Activated naive CD8-positive, alpha-beta T cell treated with anti-CD3 and anti-CD28 coated beads for 36 hours (primary cell): ENCODE results near the gene DNAJC17. TPM values are rescaled to one million over a fixed set of nuclear protein-coding genes. Genes with fewer than 3 reads are reported as not detected.

Source experiments
- DNase-seq: peaks from one replicate; pipeline ENCODE4 v3.0.0; 2021
- H3K27ac Mint-ChIP-seq: one replicate; pipeline ENCODE4 v1.8.0; 2022; ENCODE audit warnings: mild to moderate bottlenecking, moderate library complexity, mixed read lengths
- H3K27me3 Mint-ChIP-seq: one replicate; pipeline ENCODE4 v1.8.0; 2022; ENCODE audit warnings: mild to moderate bottlenecking, mixed read lengths
- H3K36me3 Mint-ChIP-seq: one replicate; pipeline ENCODE4 v1.8.0; 2021; ENCODE audit warnings: mild to moderate bottlenecking, mixed read lengths
- H3K4me1 Mint-ChIP-seq: one replicate; pipeline ENCODE4 v1.8.0; 2021; ENCODE audit warnings: mixed read lengths
- H3K4me3 Mint-ChIP-seq: one replicate; pipeline ENCODE4 v1.8.0; 2022; ENCODE audit warnings: mild to moderate bottlenecking, moderate library complexity, mixed read lengths
- H3K9me3 Mint-ChIP-seq: one replicate; pipeline ENCODE4 v1.8.0; 2022; ENCODE audit warnings: mixed read lengths
- total RNA-seq, 2 experiments: library from RNA; stranded (reverse); gene quantifications; one replicate each; pipeline ENCODE4 v1.2.3, GENCODE V29; 2021

Gene DNAJC17
- total RNA-seq, 2 experiments from 2014 or later = 39.8 to 41.7 TPM

DNA sequence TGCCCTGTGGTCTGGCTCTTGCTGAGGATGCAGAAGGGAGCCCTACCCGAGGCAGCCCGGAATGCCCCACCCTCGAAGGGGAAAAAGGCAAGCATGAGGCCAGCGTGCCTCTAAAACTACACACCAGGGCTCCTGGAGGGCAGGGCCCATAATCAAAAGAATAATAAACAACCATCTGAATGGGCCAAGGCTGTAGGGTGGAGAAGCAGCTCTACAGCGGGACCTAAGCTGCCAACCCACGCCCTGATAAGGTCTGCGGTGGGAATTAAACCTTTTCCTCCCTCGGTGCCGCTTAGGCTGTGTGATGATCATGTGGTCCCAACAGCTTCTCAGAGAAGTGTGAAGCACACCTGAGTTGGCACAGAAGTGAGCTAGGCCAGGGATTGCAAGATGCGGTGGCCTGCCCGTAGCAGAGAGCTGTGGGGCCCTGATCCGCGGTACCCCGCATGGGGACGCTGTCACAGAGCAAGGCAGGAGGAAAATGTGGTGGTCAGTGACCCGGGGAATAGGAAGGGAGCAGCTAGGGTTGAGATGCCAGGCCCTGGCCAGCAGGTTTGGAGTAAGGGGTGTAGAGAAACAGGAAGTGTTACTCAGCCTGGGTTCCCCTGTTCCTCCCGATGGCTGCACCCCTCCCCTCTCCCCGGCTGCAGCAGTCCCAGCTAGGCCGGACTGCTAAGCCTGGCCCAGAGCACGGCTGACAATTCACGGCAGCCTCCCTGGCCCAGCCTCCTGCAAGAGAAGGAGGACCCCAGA, 38.6 kb downstream of the DNAJC17 start:
- Mint-ChIP-seq H3K27me3 (no peaks in the 10 kb centered on the region), H3K36me3 (peaks cover 5% of the 10 kb centered on the region), H3K27ac (peak overlapping the region; percentile 96), H3K4me1 (peaks cover 45% of the 10 kb centered on the region), H3K9me3 (no peaks in the 10 kb centered on the region), H3K4me3 (peak overlapping the region; percentile 65)
- DNase-seq = no peak

DNA sequence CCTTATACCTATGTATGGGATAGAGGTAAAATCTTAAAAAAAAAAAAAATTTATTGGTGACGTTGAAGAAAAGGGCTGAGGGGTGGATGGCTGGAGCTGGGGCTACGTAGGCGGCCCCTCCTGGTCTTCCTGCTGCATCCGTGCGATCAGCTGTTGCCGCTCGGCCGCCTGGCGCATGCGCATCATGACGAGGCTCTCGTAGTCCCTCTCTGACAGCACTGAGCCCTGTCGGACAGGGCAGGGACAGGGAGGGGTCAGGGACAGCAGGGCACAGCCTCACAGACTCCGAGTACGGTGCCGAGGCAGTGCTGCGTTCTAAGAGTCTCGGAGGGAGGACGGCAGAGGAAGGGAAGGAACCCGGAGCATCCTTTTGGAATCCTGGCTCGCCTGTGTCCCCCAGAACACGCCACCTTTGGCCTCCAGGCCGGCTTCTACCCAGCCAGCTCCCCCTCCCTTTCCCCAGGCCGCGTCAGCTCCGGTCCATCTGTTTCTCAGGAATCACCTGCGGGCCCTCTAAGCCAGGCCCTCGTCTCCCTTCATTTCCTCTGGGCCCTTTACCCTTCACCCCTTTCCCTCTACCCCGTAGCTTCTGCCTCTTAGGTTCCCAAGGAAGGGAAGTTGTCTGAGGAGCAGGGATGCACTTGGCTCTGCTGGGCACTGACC, 39.3 kb downstream of the DNAJC17 start:
- Mint-ChIP-seq H3K36me3 (peaks cover 5% of the 10 kb centered on the region), H3K27ac (peak overlapping the region; percentile 96), H3K4me3 (no peak overlapping the region), H3K4me1 (peaks cover 52% of the 10 kb centered on the region), H3K27me3 (no peaks in the 10 kb centered on the region), H3K9me3 (no peaks in the 10 kb centered on the region)
- DNase-seq = no peak

DNA sequence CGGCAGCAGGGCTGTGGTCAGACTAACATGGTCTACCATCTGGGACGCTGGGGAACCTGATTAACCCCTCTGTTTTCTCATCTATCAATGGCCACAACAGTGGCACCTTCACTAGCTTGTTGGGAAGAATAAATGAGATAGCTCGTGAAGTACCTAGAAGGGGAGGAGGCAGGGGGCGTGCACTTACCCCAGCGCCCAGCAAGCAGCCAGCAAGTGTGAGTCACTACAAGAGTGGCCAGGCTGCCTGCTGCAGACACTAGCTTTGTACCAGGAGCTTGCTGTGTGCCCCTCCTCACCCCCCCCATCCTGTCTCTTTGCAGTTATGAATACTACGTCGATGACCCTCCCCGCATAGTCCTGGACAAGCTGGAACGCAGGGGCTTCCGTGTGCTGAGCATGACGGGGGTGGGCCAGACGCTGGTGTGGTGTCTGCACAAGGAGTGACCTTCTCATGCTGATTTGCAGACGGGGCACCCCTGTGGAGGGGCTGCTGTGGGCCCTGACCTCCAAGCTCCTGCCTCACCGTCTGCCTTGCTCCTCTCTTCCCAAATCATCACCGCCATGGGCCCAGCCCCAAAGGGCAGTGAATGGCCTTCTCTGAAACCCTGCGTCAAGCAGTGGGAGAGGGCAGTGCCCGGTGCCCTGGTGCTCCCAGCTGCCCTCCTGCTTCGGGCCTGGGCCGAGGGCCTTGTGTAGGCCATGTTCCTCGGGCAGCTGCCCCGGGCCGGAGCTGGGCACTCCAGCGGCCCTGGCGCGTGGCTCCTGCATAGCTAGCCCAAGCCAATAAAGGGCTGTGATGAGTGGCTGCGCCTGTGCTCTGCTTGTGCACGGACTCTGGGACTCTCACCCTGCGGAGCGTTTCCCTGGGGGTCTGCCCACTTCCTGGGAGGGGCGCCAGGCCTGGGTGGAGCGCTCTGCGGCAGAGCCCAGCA, 40.1 kb downstream of the DNAJC17 start:
- Mint-ChIP-seq H3K27me3 (no peaks in the 10 kb centered on the region), H3K36me3 (peaks cover 5% of the 10 kb centered on the region), H3K9me3 (no peaks in the 10 kb centered on the region), H3K4me3 (no peak overlapping the region), H3K27ac (no peak overlapping the region), H3K4me1 (peaks cover 55% of the 10 kb centered on the region)
- DNase-seq = no peak

DNA sequence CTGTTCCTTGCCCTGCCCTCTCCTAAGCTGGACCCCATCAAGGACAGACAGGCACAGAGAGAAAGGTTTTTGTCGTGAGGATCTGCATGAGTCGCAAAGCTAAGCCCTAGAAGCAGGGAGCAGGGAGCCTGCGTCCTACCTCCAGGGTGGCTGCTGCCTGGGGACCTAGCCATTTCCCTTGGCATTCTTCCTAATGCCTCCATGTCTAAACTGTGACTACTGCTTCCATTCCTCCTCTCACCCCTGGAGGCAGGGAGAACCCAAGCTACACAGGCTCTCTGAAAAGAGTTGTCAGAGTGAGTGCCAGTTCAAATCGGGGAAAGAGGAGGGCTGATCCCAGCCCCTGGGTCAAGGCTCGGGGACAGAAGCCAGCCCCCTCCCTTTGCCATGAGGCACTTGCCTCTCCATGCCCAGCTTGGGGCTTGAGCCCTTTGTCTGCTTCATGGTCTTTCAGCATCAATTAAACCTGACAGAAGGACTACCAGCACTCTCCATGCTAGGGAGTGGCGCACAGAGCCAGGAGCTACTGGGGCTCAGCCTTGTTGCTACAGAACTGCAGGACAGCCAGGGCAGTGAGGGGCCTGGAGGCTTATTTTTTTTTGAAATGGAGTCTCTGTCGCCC, 41.0 kb downstream of the DNAJC17 start:
- H3K27ac Mint-ChIP-seq = peak overlapping the region; percentile 38
- peaks cover 5% of the 10 kb centered on the region for H3K36me3 Mint-ChIP-seq
- H3K9me3 Mint-ChIP-seq = no peaks in the 10 kb centered on the region
- H3K4me1 Mint-ChIP-seq = peaks cover 55% of the 10 kb centered on the region
- no peak for DNase-seq
- H3K27me3 Mint-ChIP-seq = no peaks in the 10 kb centered on the region
- peak overlapping the region; percentile 18 for H3K4me3 Mint-ChIP-seq

- H3K27ac Mint-ChIP-seq = peak overlapping the region; percentile 56
- peaks cover 5% of the 10 kb centered on the region for H3K36me3 Mint-ChIP-seq
- peak overlapping the region; percentile 72 for H3K4me3 Mint-ChIP-seq
- no peaks in the 10 kb centered on the region for H3K27me3 Mint-ChIP-seq
- DNase-seq = no peak
- peaks cover 45% of the 10 kb centered on the region for H3K4me1 Mint-ChIP-seq
- no peaks in the 10 kb centered on the region for H3K9me3 Mint-ChIP-seq
Observed at GRCh38 chr15:40764629-40765103, 42.6 kb downstream of the DNAJC17 start.

DNA sequence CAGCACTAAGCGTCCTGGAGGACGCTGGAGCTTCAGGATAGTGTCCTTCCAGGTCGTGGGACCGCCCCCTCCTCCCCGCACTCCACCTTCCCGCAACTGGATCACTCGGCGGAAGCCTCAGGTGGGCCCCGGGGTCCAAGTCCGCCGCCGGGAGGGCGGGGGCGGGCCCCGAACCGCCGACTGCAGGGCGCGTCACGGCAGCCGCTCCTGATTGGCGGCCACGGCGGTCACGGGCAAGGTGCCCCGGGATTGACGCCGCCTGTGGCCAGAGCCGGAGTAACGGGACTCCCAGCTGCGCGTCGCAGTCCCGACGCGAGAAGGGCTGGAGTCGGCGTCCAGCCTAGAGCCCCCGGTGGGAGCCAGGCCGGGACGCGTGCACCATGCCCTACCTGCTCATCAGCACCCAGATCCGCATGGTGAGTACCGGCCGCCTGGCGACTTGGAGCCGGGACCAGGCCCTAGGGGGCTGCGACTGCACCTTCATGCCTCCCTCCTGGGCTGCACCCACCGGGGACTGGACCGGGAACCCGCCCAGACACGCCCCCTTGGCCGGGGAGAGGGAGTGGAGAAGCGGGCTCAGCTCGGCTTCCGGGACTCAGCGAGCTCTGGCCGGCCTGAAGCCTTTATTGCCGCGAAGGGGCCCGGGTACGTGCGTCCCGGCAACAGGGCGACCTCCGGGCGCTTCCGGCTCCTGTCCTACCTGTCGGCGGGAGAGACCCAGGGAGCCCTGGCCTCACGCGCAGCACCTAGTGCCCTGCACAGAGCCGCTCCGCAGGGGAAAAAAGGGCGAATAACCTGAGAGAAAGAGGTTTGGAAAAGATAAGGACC, 43.3 kb downstream of the DNAJC17 start, which contains the start of gene GCHFR:
Gene GCHFR, plus strand, starts transcription at position 268 of the 828 bp plus-strand sequence. Its CDS starts 113 bp downstream, at position 381.
- peak; percentile 80 for DNase-seq

GRCh38 chr15:40762919-40763800, 44.1 kb downstream of the DNAJC17 start:
- Mint-ChIP-seq H3K36me3 (peaks cover 5% of the 10 kb centered on the region), H3K4me1 (peaks cover 32% of the 10 kb centered on the region), H3K27me3 (no peaks in the 10 kb centered on the region), H3K9me3 (no peaks in the 10 kb centered on the region), H3K27ac (peak overlapping the region; percentile 75), H3K4me3 (peak overlapping the region; percentile 72)
- peak; percentile 61 for DNase-seq

More for the DNA sequence above, 43.3 kb downstream of the DNAJC17 start, which contains the start of gene GCHFR:
- Mint-ChIP-seq H3K36me3 (peaks cover 5% of the 10 kb centered on the region), H3K4me3 (peak within 1 kb of the TSS; percentile 72), H3K27ac (peak within 1 kb of the TSS; percentile 75), H3K9me3 (no peaks in the 10 kb centered on the region), H3K27me3 (no peaks in the 10 kb centered on the region), H3K4me1 (peaks cover 39% of the 10 kb centered on the region)

DNA sequence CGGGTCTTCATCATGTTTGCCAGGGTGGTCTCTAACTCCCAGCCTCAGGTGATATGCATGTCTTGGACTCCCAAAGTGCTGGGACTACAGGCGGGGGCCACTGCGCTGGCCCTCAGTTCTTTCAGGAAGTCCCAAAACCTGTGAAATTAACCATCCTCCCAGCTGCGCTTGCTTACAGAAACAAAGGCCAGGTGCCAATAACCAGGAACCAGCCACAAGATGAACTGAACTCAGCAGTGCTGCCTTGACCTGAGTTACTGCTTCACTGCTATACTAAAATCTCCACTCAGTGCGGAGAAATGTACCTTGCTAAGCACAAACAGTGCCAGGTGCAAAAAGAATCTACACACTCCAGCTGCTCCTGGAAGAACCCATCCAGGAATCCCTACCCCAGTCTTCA, 47.3 kb downstream of the DNAJC17 start:
- H3K4me3 Mint-ChIP-seq = no peak overlapping the region
- H3K27ac Mint-ChIP-seq = no peak overlapping the region
- H3K36me3 Mint-ChIP-seq = peaks cover under 1% of the 10 kb centered on the region
- no peaks in the 10 kb centered on the region for H3K27me3 Mint-ChIP-seq
- DNase-seq = no peak
- H3K9me3 Mint-ChIP-seq = no peaks in the 10 kb centered on the region
- H3K4me1 Mint-ChIP-seq = peaks cover 23% of the 10 kb centered on the region

DNA sequence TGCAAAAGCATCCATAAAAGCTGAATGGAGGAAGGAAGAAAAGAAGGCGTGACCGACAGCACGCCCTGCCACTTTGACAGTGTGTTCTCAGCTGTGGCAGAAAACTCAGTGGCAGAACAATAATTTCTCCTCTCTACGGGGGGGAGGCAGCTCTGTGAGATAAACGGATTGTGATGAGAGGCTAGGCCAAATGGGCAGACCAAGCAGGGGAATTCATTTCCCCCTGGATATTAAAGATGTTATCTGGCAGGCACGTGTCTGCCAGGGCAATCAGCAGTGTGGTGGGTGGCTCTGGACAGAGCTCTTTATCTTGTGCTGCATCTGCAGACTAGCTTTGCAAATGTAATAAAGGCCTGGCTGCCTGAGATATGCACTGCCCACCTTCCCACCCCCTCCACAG, 50.3 kb downstream of the DNAJC17 start:
- Mint-ChIP-seq H3K4me1 (peaks cover 26% of the 10 kb centered on the region), H3K4me3 (no peak overlapping the region), H3K36me3 (peaks cover 12% of the 10 kb centered on the region), H3K27me3 (no peaks in the 10 kb centered on the region), H3K9me3 (no peaks in the 10 kb centered on the region), H3K27ac (no peak overlapping the region)
- DNase-seq = no peak

- H3K27me3 Mint-ChIP-seq = no peaks in the 10 kb centered on the region
- DNase-seq = no peak
- H3K4me1 Mint-ChIP-seq = peaks cover 28% of the 10 kb centered on the region
- H3K36me3 Mint-ChIP-seq = peaks cover 15% of the 10 kb centered on the region
- H3K27ac Mint-ChIP-seq = peak overlapping the region; percentile 98
- peak overlapping the region; percentile 91 for H3K4me3 Mint-ChIP-seq
- H3K9me3 Mint-ChIP-seq = no peaks in the 10 kb centered on the region
Observed at GRCh38 chr15:40755812-40756208, 51.5 kb downstream of the DNAJC17 start.

DNA sequence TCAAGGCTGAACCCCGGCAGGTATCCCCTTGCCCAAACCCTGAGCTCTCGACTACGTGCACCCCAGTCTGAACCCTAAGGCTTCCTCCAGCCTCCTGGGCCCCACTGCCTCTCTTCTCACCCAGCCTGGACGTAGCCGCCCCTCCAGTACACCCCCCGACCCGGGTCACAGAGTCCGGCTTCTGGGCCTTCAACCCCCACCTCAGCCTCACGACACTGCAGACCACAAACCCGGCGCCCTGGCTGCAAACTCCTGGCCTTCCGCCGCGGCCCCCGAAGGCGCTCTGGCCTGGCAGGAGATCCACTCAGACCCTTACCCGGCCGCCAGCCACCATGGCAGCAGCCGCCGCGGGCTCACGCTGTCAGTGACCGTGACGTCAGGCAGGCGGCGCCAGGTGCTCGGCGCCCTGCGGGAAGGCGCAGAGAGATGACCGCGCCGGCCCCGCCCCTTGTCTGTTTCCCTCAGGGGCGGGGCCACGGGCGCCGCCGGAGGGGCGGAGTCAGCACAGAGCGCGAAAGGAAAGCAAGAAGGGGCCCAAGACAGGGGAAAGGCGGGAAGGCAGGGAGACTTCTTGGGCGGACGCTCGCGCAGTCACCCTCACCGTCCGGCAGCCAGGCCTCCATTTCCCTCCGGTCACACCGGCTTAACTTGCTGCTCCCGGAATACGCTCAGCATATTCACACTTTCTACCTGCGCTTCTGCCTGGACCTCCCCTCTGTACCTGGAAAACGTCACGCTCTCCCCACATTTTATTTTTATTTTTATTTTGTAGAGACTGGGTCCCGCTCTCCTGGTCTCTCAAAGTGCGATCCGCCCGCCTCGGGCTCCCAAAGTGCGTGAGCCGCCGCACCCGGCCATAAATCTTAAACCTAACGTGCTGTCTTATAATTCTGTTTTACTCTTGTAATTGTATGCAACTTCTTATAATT, 52.1 kb downstream of the DNAJC17 start, which contains the start of gene RMDN3:
Gene RMDN3, minus strand, starts transcription at position 372 of the 929 bp plus-strand sequence. CDS start 471 bp downstream, outside the sequence.
- Mint-ChIP-seq H3K27ac (peak within 1 kb of the TSS; percentile 98), H3K4me1 (peaks cover 28% of the 10 kb centered on the region), H3K9me3 (no peaks in the 10 kb centered on the region), H3K4me3 (peak within 1 kb of the TSS; percentile 91), H3K27me3 (no peaks in the 10 kb centered on the region), H3K36me3 (peaks cover 16% of the 10 kb centered on the region)
- peak; percentile 96 for DNase-seq

DNA sequence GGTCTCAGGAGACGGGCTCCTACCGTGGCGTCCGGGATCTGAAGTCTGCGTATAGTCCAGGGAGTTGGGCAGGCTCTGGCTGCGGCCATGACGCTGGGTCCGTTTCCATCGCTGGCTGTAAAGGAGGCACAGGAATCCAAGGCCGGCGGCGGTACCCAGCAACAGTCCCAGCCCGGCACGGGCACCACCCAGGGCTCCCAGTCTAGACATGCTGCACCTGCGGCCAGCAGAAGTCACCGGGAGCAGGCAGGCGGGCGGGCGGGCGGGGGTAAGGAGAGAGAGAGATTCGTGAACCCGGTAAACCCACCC, 52.7 kb downstream of the DNAJC17 start:
- Mint-ChIP-seq H3K36me3 (peaks cover 16% of the 10 kb centered on the region), H3K27me3 (no peaks in the 10 kb centered on the region), H3K4me1 (peaks cover 28% of the 10 kb centered on the region), H3K9me3 (no peaks in the 10 kb centered on the region), H3K4me3 (peak overlapping the region; percentile 91), H3K27ac (peak overlapping the region; percentile 98)
- DNase-seq = no peak
